GM10248 (cell line): Measurements from ENCODE around the gene CAPRIN1.
"Not testable (repeated sequence)": the region's sequence is repeated elsewhere in the genome, so short reads cannot be mapped to it uniquely, and the experiment has no call there.

ENCODE experiments used
- CTCF ChIA-PET: fragments of 300-600 bp; sonication (Branson Sonifier 250); formaldehyde crosslinking; extraction: SDS; loops from one replicate; lab custom pipeline; 2021; ENCODE audit warnings: antibody characterized with exemption; lab: Yijun Ruan, JAX
- POLR2A ChIA-PET: fragments of 350-650 bp; sonication (Branson Sonifier 250); formaldehyde crosslinking; extraction: SDS; loops from one replicate; lab custom pipeline; 2020; ENCODE audit warnings: antibody characterized with exemption; lab: Yijun Ruan, JAX
- DNase-seq: peaks from one replicate; pipeline ENCODE4 v3.0.0; 2012; ENCODE audit errors: extremely low spot score
- TF ChIP-seq, protein P1 (sequence below): IDR thresholded peaks from 2 replicates; pipeline ENCODE4 v1.5.1; 2012; ENCODE audit warnings: mild to moderate bottlenecking, low read depth; ENCODE audit errors: extremely low read depth, missing control alignments, control extremely low read depth

CAPRIN1 gene

DNA sequence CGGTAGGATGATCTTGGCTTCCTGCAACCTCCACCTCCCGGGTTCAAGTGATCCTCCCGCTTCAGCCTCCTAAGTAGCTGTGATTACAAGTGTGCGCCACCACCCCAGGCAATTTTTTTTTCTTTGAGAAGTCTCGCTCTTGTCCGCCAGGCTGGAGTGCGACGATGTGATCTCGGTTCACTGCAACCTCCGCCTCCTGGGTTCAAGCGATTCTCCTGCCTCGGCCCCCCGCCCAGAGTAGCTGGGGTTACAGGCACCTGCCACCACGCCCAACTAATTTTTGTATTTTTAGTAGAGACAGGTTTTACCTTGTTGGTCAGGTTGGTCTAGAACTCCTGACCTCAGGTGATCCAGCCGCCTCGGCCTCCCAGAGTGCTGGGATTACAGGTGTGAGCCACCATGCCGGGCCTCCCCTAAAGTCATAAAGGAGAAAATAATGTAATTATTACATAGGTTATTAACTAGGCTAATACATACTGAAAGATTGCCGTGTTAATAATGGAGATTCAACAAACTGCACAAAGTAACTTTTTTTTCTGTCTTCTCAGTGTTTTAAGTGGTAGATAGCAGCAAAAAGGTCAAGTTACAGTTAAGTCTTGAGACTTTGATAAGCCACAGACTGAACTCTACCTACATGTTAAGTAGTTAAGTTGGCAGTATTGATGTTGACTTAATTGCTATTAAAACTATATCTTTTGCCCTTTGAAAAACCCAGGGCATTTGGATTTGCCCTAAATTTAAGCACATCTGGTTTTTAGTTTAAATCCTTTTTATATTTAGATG is 3.9 kb downstream of the CAPRIN1 start:
- CTCF ChIA-PET = interaction anchor here (1.3 to 1.5 kb wide), 3 partner anchors 16 to 59 kb away, joined by 3 to 4 read pairs (median 3); no protein-coding TSS in a partner anchor
- POLR2A ChIA-PET = no interaction called here
- TF ChIP-seq, protein P1, sequence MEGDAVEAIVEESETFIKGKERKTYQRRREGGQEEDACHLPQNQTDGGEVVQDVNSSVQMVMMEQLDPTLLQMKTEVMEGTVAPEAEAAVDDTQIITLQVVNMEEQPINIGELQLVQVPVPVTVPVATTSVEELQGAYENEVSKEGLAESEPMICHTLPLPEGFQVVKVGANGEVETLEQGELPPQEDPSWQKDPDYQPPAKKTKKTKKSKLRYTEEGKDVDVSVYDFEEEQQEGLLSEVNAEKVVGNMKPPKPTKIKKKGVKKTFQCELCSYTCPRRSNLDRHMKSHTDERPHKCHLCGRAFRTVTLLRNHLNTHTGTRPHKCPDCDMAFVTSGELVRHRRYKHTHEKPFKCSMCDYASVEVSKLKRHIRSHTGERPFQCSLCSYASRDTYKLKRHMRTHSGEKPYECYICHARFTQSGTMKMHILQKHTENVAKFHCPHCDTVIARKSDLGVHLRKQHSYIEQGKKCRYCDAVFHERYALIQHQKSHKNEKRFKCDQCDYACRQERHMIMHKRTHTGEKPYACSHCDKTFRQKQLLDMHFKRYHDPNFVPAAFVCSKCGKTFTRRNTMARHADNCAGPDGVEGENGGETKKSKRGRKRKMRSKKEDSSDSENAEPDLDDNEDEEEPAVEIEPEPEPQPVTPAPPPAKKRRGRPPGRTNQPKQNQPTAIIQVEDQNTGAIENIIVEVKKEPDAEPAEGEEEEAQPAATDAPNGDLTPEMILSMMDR = no peak
- DNase-seq = no peak

DNA sequence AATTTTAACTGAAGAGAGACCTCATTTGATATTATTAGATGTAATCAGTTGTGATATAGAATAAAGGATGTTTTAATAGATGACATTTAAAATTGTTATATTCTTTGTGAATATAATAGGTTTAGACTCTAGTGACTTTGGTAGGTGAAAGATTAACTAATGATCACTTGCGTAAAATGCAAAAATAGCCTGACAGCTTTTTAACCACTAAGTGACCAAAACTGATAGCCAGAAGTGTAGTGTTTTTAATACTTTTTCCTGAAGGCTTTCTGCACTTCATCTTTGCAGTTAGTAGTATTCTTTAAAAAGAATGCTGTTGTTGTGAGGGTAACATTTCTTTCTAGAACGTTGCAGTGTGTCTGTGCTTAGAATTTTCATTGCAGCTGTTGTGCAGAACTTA is 5.1 kb downstream of the CAPRIN1 start:
- CTCF ChIA-PET = interaction anchor here (1.0 to 1.7 kb wide), 7 partner anchors 9 to 60 kb away, joined by 3 to 5 read pairs (median 3); no protein-coding TSS in a partner anchor
- POLR2A ChIA-PET = interaction anchor here (1.2 kb wide), 1 partner anchor 49 kb away, joined by 3 read pairs; the partner anchor contains the start of gene NAT10

DNA sequence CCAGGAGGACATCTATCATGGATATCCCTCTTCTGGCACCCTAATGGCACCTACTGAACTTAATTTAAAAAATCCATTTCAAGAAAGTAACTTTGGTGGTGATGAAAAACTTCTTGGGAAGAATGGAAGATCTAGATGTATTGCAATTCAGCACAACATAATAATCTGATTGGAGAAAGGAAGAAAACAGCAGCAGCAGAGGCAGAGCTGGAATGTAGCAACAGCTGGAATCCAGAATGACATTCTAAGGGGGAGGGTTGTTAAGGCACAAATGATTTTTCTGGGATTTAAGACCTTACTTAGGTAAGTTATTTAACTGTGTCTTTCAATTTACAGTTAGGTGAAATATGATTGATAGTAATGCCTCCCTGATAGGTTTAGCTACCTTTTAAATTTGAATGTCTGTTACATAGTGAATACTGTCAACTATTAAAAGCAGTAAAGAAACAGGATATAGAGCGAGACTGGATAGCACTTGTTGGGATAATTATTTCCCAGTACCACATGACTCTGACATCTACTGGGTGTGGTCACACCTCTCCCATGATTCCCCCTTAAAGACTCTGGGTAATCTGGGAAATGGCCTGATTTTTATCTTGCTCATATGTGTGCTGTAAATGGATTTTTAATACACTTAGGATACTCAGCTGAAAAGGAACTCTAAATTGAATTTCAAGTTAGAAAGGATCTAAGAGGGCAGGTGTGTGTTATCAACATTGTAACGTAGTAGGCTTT is 11.7 kb downstream of the CAPRIN1 start:
- ChIA-PET POLR2A (interaction anchor here (0.7 kb wide), 1 partner anchor 10 kb away, joined by 3 read pairs; no protein-coding TSS in a partner anchor), CTCF (interaction anchor here (1.7 to 3.0 kb wide), 4 partner anchors 11 to 66 kb away, joined by 4 to 8 read pairs (median 5); partner anchors contain the start of gene CAPRIN1)

More for the DNA sequence above, 5.1 kb downstream of the CAPRIN1 start:
- TF ChIP-seq, protein P1 = no peak
- DNase-seq = no peak

DNA sequence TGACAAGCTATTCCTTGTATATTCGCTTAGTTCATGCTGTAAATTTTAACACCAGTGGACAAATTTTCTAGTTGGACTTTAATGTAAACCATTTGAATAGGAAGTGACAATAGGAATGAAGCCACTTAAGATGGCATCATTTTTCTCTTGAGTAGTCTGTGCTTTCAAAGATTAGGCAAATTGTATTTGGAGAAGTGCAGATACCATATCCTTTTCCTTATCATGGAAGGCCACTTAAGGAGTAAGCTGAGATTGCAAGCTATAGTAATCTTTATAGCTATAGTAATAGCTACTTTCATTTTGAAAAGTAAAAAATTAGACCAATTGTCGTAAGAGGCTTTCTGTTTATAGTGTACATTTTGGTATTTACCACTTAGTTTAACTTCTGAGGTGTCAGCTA is 12.8 kb downstream of the CAPRIN1 start:
- CTCF ChIA-PET = interaction anchor here (1.0 to 3.0 kb wide), 7 partner anchors 10 to 76 kb away, joined by 3 to 8 read pairs (median 5); partner anchors contain the start of gene CAPRIN1
- POLR2A ChIA-PET = no interaction called here
- DNase-seq = no peak

More for the DNA sequence above, 11.7 kb downstream of the CAPRIN1 start:
- TF ChIP-seq, protein P1 = no peak
- no peak for DNase-seq

DNA sequence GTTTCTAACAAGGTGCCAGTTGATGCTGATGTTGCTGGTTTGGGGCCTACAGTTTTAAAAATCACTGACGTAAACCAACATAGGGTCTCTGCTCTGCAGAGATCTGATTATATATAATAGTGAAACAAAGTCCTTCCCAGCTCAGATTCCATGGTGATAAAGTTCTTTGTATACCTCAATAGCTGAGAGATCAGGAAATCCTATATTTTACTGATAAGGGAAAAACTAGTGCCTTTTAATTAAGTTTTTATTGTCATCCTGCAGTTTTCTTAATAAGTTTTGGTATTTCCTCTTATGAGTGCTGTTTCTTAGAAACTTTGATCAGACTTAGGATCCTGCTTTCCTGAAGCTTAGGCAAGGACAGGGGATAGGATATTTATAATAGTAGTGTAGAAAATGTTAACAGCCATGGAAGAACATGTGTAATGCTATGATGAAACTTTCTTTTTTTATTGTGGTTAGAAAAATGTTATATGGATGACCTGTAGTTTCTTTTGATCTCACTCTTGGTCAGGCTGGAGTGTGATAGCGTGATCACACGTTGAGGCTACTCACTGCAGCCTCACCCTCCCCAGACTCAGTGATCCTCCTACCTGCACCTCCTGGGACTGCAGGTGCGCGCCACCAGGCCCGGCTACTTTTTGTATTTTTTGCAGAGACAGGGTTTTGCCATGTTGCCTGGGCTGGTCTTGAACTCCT is 14.1 kb downstream of the CAPRIN1 start:
- ChIA-PET CTCF (interaction anchor here (0.6 to 3.0 kb wide), 10 partner anchors 8 to 78 kb away, joined by 3 to 8 read pairs (median 4); partner anchors contain the start of genes CAPRIN1 and NAT10), POLR2A (interaction anchor here (0.7 kb wide), 1 partner anchor 36 kb away, joined by 7 read pairs; no protein-coding TSS in a partner anchor)
- TF ChIP-seq, protein P1 = no peak
- no peak for DNase-seq

More for the DNA sequence above, 12.8 kb downstream of the CAPRIN1 start:
- TF ChIP-seq, protein P1 = no peak

DNA sequence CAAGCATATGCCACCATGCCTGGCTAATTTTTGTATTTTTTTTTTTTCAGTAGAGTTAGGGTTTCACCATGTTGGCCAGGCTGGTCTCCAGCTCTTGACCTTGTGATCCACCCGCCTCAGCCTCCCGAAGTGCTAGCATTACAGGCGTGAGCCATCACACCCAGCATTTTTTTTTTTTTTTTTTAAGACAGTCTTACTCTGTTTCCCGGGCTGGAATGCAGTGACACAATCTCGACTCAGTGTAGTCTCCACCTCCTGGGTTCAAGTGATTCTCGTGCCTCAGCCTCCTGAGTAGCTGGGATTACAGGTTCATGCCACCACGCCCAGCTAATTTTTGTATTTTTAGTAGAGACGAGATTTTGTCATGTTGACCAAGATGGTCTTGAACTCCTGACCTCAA is 15.2 kb downstream of the CAPRIN1 start:
- POLR2A ChIA-PET = interaction anchor here (0.7 to 0.8 kb wide), 3 partner anchors 14 to 71 kb away, joined by 3 to 10 read pairs (median 5); no protein-coding TSS in a partner anchor
- CTCF ChIA-PET = interaction anchor here (1.1 to 5.2 kb wide), 9 partner anchors 8 to 84 kb away, joined by 3 to 28 read pairs (median 4); no protein-coding TSS in a partner anchor
- not testable (repeated sequence) for DNase-seq
